Epithelial cell of proximal tubule (primary cell): ENCODE data around the gene AADACL4. TPM values are rescaled to one million over a fixed set of nuclear protein-coding genes. Genes with fewer than 3 reads are reported as not detected.

Experiments
- DNase-seq: peaks from one replicate; pipeline ENCODE4 v3.0.0-alpha.2; 2011; ENCODE audit warnings: low read depth
- H3K4me3 ChIP-seq: 2 replicates; pipeline ENCODE4 v1.5.1; 2011; ENCODE audit warnings: low read depth, mild to moderate bottlenecking, low read length
- total RNA-seq: library from RNA; depleted of rRNA; stranded (reverse); fragments of >200 nt; gene quantifications from 2 replicates; pipeline ENCODE4 v1.2.3, GENCODE V29; 2015
- TF ChIP-seq, protein P1 (sequence below): conservative IDR thresholded peaks from 2 replicates; pipeline ENCODE4 v1.5.1; 2012; ENCODE audit warnings: low read depth, mild to moderate bottlenecking, low read length

AADACL4 gene
- total RNA-seq: not detected in 2 replicates

DNA sequence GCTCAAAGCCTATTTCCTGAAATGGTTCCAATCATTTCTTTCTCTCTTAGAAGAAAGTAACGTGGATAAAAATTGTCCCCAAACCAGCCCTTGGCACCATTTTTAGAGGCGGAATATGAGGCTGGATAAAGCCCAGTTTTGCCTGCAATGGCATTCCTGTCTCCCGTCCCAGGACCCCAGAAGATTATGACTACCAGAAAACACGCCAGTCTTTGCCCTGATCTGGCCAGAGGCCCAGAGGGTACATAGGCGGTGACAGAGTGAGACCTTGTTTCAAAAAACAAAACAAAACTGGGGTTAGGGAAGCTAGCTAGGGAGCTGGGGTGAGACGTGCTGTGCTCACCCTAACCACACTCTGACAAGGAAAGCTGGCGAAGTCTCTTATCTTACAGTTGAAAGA is at the start of gene AADACL4:
Gene AADACL4, plus strand, starts transcription at position 301 of the 400 bp plus-strand sequence. CDS start 462 bp downstream, outside the sequence.
- no peak for DNase-seq
- TF ChIP-seq, protein P1, sequence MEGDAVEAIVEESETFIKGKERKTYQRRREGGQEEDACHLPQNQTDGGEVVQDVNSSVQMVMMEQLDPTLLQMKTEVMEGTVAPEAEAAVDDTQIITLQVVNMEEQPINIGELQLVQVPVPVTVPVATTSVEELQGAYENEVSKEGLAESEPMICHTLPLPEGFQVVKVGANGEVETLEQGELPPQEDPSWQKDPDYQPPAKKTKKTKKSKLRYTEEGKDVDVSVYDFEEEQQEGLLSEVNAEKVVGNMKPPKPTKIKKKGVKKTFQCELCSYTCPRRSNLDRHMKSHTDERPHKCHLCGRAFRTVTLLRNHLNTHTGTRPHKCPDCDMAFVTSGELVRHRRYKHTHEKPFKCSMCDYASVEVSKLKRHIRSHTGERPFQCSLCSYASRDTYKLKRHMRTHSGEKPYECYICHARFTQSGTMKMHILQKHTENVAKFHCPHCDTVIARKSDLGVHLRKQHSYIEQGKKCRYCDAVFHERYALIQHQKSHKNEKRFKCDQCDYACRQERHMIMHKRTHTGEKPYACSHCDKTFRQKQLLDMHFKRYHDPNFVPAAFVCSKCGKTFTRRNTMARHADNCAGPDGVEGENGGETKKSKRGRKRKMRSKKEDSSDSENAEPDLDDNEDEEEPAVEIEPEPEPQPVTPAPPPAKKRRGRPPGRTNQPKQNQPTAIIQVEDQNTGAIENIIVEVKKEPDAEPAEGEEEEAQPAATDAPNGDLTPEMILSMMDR: no peak
- no peak within 1 kb of the TSS for H3K4me3 ChIP-seq

DNA sequence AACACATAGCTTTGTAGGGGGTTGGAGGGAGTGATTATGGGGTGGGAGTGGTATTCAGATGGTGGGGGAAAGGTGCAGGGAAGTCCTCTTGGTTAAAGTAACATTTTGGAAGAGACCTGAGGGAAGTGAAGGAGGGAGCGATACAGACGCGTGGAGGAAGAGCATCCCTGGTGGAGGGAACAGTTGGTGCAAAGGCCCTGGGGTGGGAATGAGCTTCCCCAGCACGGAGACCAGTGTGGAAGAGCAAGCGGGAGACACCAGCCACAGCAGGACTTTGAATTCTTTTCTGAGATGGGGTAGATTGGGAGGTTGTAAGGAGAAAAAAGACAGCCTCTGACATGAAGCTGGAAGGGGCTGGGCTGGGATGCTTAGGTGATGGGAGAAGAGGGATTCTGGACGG is 49.4 kb upstream of the AADACL4 start:
- DNase-seq: no peak
- TF ChIP-seq, protein P1: peak; percentile 2
- peak overlapping the region; percentile 39 for H3K4me3 ChIP-seq

DNA sequence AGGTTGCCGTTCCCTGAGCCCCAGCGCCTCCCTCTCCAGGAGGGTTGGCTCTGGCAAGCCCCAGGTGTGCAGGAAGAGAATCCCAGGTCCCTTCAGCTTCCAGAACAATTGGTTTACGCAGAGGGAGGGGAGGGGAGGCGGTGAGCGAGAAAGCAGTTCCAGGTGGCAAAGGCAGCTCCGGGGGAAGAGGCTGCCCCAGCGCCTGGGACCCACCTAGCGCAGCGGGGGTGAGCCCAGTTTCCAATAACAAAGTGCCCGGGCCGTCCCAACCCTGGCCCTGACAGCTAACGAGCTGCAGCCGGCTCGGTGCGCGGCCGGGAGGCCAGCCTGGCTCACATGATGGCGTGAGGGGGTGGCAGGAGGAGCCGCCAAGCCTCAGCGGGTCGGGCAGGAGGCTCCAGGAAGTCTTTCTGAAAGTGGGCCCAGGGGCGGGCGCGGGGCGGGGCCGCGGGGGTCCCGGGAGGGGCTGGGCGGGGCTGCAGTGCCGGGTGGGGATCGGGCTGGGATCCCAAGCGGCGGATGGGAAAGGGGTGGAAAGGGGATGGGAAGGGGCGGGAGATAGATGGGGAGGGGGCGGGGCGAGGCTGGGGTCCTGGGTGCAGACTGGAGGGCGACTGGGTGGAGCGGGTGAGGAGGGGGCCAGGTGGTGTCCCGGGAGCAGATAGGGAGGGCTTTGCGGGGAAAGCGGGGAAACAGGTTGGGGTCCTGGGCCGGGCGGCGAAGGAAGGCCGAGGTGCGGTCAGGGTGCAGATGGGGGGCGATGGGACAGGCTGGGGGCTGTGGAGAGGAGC is 48.7 kb upstream of the AADACL4 start:
- no peak for DNase-seq
- TF ChIP-seq, protein P1: no peak
- H3K4me3 ChIP-seq: peak overlapping the region; percentile 47

DNA sequence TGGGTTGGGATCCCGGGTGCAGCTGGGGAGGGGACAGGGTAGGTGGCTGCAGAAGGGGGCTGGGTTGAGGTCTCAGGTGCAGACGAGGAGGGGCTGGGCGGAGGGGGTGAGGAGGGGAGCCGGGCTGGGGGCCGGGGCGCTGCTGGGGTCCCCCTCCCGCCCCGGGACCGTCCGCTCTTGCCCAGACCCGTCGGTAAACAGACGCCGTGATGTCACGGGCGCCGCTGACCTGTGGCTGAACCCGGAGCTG is 48.2 kb upstream of the AADACL4 start:
- DNase-seq: no peak
- TF ChIP-seq, protein P1: no peak
- peak overlapping the region; percentile 47 for H3K4me3 ChIP-seq

DNA sequence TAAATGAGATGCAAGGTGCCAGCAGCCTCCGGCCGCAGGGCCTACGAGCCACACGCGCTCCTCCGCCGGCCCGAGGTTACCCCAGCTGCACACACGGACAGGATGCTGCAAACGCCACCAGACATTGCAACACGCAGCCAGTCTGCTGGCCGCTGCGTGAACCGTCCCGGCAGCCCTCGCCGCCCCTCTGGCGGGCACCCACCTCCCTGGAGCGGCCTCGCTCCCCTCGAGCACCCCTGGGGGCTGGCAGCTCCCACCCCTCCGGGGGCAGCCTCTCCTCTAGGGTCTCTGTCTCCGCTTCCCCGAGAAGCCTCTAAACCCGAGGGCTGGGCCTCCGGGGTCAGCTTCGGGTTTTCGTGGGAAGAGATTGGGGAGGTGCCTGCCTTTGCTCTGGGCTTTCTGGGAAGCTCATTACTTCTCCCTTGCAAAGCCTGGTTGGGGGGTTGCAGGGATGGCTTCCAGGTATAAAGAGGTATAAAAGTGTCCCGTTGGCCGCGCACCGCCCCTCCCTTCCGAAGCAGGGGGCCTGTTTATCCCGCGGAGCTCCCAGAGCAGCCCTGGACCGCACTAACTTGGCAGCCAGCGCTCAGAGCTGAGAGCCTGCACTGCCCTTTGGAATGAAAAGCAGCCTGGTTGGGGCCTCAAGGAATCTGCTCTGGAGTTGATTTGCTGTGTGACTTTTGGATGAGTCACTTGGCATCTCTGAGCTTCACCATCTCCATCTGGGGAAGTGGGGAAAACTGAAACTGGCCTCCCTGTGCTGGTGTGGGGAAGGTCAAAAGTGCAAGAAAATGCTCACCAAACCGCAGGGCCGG is 47.7 kb upstream of the AADACL4 start:
- no peak for DNase-seq
- TF ChIP-seq, protein P1: no peak
- peak overlapping the region; percentile 47 for H3K4me3 ChIP-seq

DNA sequence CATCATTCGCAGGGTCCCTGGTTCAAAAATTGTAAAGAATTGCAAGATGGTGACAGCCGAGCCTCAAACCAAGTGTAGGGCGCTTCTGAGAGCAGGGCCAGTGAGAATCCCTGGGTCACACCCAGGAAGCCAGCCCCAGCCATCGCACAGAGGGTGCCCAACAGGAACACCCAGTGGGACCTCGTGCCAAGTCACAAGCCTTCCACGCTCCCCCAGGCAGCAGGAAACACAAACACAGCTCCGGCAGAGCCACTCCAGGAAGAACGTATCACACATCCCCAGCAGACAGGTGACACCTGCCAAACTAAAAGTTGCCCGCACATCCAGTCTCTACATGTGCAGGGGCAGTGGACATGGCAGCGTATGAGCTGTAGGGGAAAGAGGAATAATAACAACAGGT is 46.1 kb upstream of the AADACL4 start:
- no peak for DNase-seq
- TF ChIP-seq, protein P1: no peak
- no peak overlapping the region for H3K4me3 ChIP-seq

DNA sequence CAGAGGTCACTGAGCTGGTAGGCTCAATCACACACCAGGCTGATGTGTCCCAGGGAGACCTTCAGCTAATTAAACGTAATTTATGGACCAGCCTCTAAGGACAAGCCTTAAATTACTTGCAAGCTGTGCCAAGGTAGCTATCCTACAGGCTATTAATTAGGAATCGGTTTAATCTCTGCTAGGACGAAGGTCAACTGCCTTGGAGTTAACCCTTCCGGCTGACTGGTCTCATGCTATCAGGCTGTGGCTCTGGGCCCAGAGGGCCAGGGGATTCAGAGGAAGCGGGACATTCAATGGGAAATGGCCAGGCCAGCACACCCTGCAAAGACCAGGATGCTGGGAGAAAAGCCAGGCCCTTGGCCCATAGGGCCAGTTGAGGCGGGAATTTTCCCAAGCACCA is 44.9 kb upstream of the AADACL4 start:
- no peak for DNase-seq
- TF ChIP-seq, protein P1: no peak

More for the DNA sequence above, 44.9 kb upstream of the AADACL4 start:
- H3K4me3 ChIP-seq: no peak overlapping the region
